HEK293T (cell line): ENCODE data around the gene NOL4L.

Experiments
- ARNT ChIP-seq: fragments of 450-650 bp; IDR thresholded peaks from 2 replicates; pipeline ENCODE4 v1.6.1; 2017; ENCODE audit warnings: mild to moderate bottlenecking
- BHLHE40 ChIP-seq: fragments of 450-650 bp; IDR thresholded peaks from 2 replicates; pipeline ENCODE4 v1.6.1; 2016; ENCODE audit warnings: mild to moderate bottlenecking, moderate library complexity, borderline replicate concordance
- ELF4 ChIP-seq: fragments of 450-650 bp; IDR thresholded peaks from 2 replicates; pipeline ENCODE4 v1.6.1; 2017; ENCODE audit warnings: antibody characterized with exemption
- FOXA1 ChIP-seq: fragments of 450-650 bp; IDR thresholded peaks from 2 replicates; pipeline ENCODE4 v1.6.1; 2016; ENCODE audit warnings: mild to moderate bottlenecking
- FOXK2 ChIP-seq: fragments of 450-650 bp; IDR thresholded peaks from 2 replicates; pipeline ENCODE4 v1.6.1; 2016; ENCODE audit warnings: mild to moderate bottlenecking
- FOXM1 ChIP-seq: fragments of 450-650 bp; IDR thresholded peaks from 2 replicates; pipeline ENCODE4 v1.6.1; 2017; ENCODE audit warnings: mild to moderate bottlenecking, borderline replicate concordance
- LEF1 ChIP-seq: fragments of 450-650 bp; IDR thresholded peaks from 2 replicates; pipeline ENCODE4 v1.6.1; 2017; ENCODE audit warnings: mild to moderate bottlenecking, borderline replicate concordance
- NFRKB ChIP-seq: fragments of 450-650 bp; IDR thresholded peaks from 2 replicates; pipeline ENCODE4 v1.6.1; 2016; ENCODE audit warnings: mild to moderate bottlenecking, moderate library complexity
- SP1 ChIP-seq: fragments of 450-650 bp; IDR thresholded peaks from 2 replicates; pipeline ENCODE4 v1.6.1; 2017
- SUZ12 ChIP-seq: fragments of 450-650 bp; IDR thresholded peaks from 2 replicates; pipeline ENCODE4 v1.6.1; 2016; ENCODE audit warnings: mild to moderate bottlenecking
- TARDBP ChIP-seq: fragments of 450-650 bp; IDR thresholded peaks from 2 replicates; pipeline ENCODE4 v1.6.1; 2016
- ZNF384 ChIP-seq: fragments of 450-650 bp; IDR thresholded peaks from 2 replicates; pipeline ENCODE4 v1.6.1; 2016

DNA sequence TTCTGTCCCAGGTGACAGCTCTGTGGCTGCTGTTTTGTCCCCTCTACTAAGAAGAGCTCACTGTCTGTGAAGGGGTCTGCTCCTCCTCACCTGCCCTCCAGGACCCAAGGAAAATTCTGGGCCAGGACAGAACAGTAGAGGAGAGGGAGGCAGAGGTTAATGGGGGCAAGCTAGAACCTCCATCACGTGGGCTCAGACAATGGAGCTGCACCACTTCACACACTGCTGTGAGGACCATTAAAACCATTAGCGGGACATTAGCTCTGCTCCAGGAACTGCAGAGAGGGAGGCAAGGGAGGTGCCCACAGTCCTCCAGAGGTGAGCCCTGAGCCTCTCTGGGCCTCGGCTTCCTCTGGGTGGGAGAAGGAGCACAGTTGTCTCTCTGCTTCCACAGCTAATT lies 78.4 kb downstream of the NOL4L start:
- TF ChIP-seq TARDBP (no peak), SP1 (no peak), LEF1 (no peak), BHLHE40 (no peak), ELF4 (no peak), ARNT (no peak), FOXA1 (no peak), FOXM1 (no peak), SUZ12 (no peak), ZNF384 (no peak), FOXK2 (no peak), NFRKB (no peak)
